HG03045 (cell line): ENCODE results near the gene ZNF778.

ENCODE experiments used
- ATAC-seq: cut with Tn5 transposase; IDR thresholded peaks from one replicate; pipeline ENCODE4 v1.9.1; 2021; ENCODE audit warnings: mild to moderate bottlenecking, moderate library complexity; ENCODE audit not compliant: unreplicated experiment

The ZNF778 gene

GRCh38 chr16:89273741-89274472, 56.4 kb downstream of the ZNF778 start:
- no peak for ATAC-seq

GRCh38 chr16:89274561-89275283, 57.2 kb downstream of the ZNF778 start:
- no peak for ATAC-seq

GRCh38 chr16:89275284-89275584, 57.7 kb downstream of the ZNF778 start:
- ATAC-seq = no peak

GRCh38 chr16:89275837-89276720, 58.6 kb downstream of the ZNF778 start:
- ATAC-seq = no peak

- no peak for ATAC-seq
Measured at GRCh38 chr16:89277049-89277448, 59.5 kb downstream of the ZNF778 start.

- no peak for ATAC-seq
Measured at GRCh38 chr16:89277641-89278341, 60.3 kb downstream of the ZNF778 start.

- ATAC-seq = no peak
Measured at GRCh38 chr16:89278441-89279240, 61.1 kb downstream of the ZNF778 start.

GRCh38 chr16:89279666-89280481, 62.4 kb downstream of the ZNF778 start:
- ATAC-seq = no peak

GRCh38 chr16:89280546-89281188, 63.2 kb downstream of the ZNF778 start:
- no peak for ATAC-seq

GRCh38 chr16:89281189-89281577, 63.7 kb downstream of the ZNF778 start:
- ATAC-seq = no peak

GRCh38 chr16:89281829-89282228, 64.3 kb downstream of the ZNF778 start:
- no peak for ATAC-seq

GRCh38 chr16:89282523-89282922, 65.0 kb downstream of the ZNF778 start:
- ATAC-seq = no peak

GRCh38 chr16:89283449-89283848, 65.9 kb downstream of the ZNF778 start:
- ATAC-seq = no peak

GRCh38 chr16:89285381-89285780, 67.9 kb downstream of the ZNF778 start:
- no peak for ATAC-seq

- no peak for ATAC-seq
Measured at GRCh38 chr16:89286096-89286495, 68.6 kb downstream of the ZNF778 start.
